IPS-20b (cell line): Measurements from ENCODE around the gene BSX.

Source experiments
- H3K27ac ChIP-seq: one replicate; pipeline ENCODE4 v1.5.1; 2013; ENCODE audit warnings: low read length
- H3K27me3 ChIP-seq: 2 replicates; pipeline ENCODE4 v1.6.1; 2013; ENCODE audit warnings: mild to moderate bottlenecking, low read length, inconsistent platforms; ENCODE audit not compliant: insufficient read depth
- H3K36me3 ChIP-seq: 2 replicates; pipeline ENCODE4 v1.6.1; 2013; ENCODE audit warnings: low read depth, mild to moderate bottlenecking, inconsistent platforms, low read length, moderate library complexity; ENCODE audit not compliant: insufficient read depth
- H3K4me1 ChIP-seq: 2 replicates; pipeline ENCODE4 v1.6.1; 2013; ENCODE audit warnings: mild to moderate bottlenecking, control low read depth, inconsistent platforms, low read length, moderate library complexity; ENCODE audit not compliant: insufficient read depth
- H3K4me3 ChIP-seq: 2 replicates; pipeline ENCODE4 v1.5.1; 2013; ENCODE audit warnings: mild to moderate bottlenecking, low read length, inconsistent platforms
- H3K9ac ChIP-seq: 2 replicates; pipeline ENCODE4 v1.6.1; 2013; ENCODE audit warnings: low read depth, mild to moderate bottlenecking, inconsistent platforms, low read length, moderate library complexity
- H3K9me3 ChIP-seq: 2 replicates; pipeline ENCODE4 v1.6.1; 2013; ENCODE audit warnings: mild to moderate bottlenecking, low read depth, low read length, inconsistent platforms; ENCODE audit not compliant: insufficient read depth

The BSX gene

GRCh38 chr11:122981388-122982264 lies at the start of gene BSX:
BSX (minus strand) TSS chr11:122981834; CDS start chr11:122981671, 163 bp downstream.
- H3K27me3 ChIP-seq: peaks cover 100% of the 10 kb centered on the region
- H3K4me3 ChIP-seq: no peak within 1 kb of the TSS
- no peaks in the 10 kb centered on the region; the same call in 1 of the 2 replicates for H3K4me1 ChIP-seq
- peaks cover 8% of the 10 kb centered on the region; the same call in 1 of the 2 replicates for H3K9me3 ChIP-seq
- H3K9ac ChIP-seq: no peak within 1 kb of the TSS
- no peak within 1 kb of the TSS for H3K27ac ChIP-seq
- no peaks in the 10 kb centered on the region for H3K36me3 ChIP-seq

GRCh38 chr11:123030517-123030916 lies 48.9 kb upstream of the BSX start:
- H3K36me3 ChIP-seq: no peaks in the 10 kb centered on the region
- no peak overlapping the region for H3K27ac ChIP-seq
- no peaks in the 10 kb centered on the region for H3K27me3 ChIP-seq
- H3K9ac ChIP-seq: no peak overlapping the region
- no peaks in the 10 kb centered on the region for H3K9me3 ChIP-seq
- peaks cover 4% of the 10 kb centered on the region; the same call in 1 of the 2 replicates for H3K4me1 ChIP-seq
- no peak overlapping the region for H3K4me3 ChIP-seq

DNA sequence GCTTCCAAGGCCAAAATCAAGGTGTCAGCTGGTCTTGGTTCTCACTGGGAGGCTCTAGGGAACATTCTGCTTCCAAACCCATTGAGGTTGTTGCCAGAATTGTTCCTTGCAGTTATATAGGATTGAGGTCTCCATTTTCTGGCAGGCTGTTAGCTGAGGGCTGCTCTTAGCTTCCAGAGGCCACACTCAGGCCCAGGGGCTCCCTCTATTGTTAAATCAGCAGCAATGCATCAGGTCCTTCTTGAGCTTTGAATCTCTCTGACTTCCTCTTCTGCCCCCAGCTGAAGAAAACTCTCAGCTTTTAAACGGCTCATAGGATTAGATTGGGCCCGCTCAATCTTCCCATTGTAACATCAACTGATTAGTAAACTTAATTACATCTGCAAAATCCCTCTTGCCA lies 39.3 kb upstream of the BSX start:
- Histone ChIP-seq H3K27me3 (no peaks in the 10 kb centered on the region), H3K9ac (no peak overlapping the region), H3K4me1 (no peaks in the 10 kb centered on the region), H3K9me3 (no peaks in the 10 kb centered on the region), H3K27ac (no peak overlapping the region), H3K4me3 (no peak overlapping the region), H3K36me3 (no peaks in the 10 kb centered on the region)

DNA sequence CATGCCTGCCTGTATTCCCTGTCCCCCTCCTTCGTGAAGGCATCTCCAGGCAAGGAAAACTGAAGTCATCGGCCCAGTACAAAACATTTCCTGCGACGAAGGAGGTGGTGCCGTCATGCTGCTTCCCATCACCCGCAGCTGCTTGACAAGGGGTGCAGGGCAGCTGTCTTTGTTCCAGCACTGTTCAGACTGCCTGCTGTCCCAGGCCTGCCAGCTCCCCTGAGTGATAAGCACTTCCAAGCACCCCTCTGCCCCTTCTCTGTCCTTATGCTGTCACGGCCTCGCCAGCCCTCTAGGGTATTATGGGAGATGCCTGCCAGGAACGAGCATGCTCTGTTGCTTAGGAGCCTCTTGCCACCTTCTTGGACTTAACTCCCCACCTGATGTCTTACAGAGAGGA lies 37.1 kb upstream of the BSX start:
- Histone ChIP-seq H3K27ac (no peak overlapping the region), H3K4me3 (no peak overlapping the region), H3K36me3 (no peaks in the 10 kb centered on the region), H3K27me3 (no peaks in the 10 kb centered on the region), H3K9ac (no peak overlapping the region), H3K9me3 (no peaks in the 10 kb centered on the region), H3K4me1 (no peaks in the 10 kb centered on the region)

DNA sequence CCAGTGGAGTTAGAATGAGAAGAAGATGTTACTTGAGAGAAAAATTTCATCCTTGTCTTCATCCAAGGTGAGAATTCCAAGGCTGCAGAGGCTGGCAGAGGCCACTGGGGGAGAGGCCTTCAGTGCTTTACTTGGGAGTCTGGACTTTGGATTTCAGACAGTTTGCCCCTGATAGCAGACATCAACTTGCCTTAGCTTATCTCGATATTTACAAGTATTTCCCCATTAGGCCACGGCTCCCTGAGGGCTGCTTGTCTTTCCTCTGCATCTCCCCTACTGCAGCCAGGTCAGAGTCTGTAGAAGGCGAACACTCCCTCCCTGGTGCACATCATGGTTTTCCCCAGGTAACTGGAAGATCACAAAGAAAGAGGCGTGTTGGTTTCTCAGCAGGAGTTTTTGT lies 29.9 kb upstream of the BSX start:
- Histone ChIP-seq H3K27me3 (no peaks in the 10 kb centered on the region), H3K9ac (no peak overlapping the region), H3K27ac (no peak overlapping the region), H3K4me3 (no peak overlapping the region), H3K4me1 (peaks cover 4% of the 10 kb centered on the region; the same call in 1 of the 2 replicates), H3K9me3 (no peaks in the 10 kb centered on the region), H3K36me3 (no peaks in the 10 kb centered on the region)

- no peaks in the 10 kb centered on the region for H3K36me3 ChIP-seq
- H3K9me3 ChIP-seq: no peaks in the 10 kb centered on the region
- H3K27me3 ChIP-seq: no peaks in the 10 kb centered on the region
- no peak overlapping the region for H3K9ac ChIP-seq
- H3K4me3 ChIP-seq: no peak overlapping the region
- H3K4me1 ChIP-seq: peaks cover 4% of the 10 kb centered on the region; the same call in 1 of the 2 replicates
- H3K27ac ChIP-seq: no peak overlapping the region
These were observed 25.4 kb upstream of the BSX start for GRCh38 chr11:123006860-123007542.

DNA sequence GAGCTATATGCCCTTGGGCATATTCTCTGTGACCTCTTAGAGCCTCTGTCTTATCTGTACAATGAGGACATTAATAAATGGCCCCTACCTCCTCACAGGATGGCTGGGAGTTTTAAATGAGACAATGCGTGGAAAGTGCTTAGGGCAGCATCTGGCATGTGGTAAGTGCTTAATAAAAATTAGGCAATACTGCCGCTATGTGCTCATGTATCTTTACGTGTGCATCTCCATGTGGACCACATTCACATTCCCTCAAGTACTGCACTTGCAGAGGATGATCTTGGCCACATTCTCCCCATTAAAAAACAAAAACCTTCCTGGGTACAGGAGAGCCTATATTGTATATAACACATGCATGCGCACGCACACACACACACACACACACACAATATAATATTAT lies 19.1 kb upstream of the BSX start:
- Histone ChIP-seq H3K9me3 (no peaks in the 10 kb centered on the region), H3K36me3 (no peaks in the 10 kb centered on the region), H3K4me3 (no peak overlapping the region), H3K27ac (no peak overlapping the region), H3K9ac (no peak overlapping the region), H3K27me3 (peaks cover 4% of the 10 kb centered on the region), H3K4me1 (peaks cover 5% of the 10 kb centered on the region)

GRCh38 chr11:122998727-122999366 lies 17.2 kb upstream of the BSX start:
- peaks cover 4% of the 10 kb centered on the region for H3K27me3 ChIP-seq
- peaks cover 5% of the 10 kb centered on the region for H3K4me1 ChIP-seq
- H3K9me3 ChIP-seq: no peaks in the 10 kb centered on the region
- H3K9ac ChIP-seq: no peak overlapping the region
- H3K27ac ChIP-seq: no peak overlapping the region
- H3K36me3 ChIP-seq: no peaks in the 10 kb centered on the region
- H3K4me3 ChIP-seq: no peak overlapping the region

DNA sequence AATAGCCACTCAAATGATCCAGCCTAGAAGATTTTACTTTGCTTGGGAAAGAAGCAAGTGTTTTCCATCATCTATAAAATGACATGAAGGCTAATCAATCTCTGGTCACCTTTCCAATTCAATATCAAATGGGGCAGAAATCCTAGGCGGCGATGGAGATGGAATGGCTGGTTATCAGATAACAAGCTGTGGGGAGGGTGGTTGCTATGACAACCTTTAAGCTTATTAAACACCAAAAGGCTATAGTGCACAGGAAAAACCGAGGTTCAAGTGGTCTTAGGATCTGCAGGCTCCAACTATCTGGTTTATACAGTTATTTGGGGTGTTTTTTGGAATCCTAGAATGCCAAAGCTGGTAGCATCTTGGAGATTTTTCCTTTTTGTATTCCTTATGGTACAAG lies 13.9 kb upstream of the BSX start:
- Histone ChIP-seq H3K27ac (no peak overlapping the region), H3K4me1 (peaks cover 5% of the 10 kb centered on the region), H3K4me3 (no peak overlapping the region), H3K9me3 (no peaks in the 10 kb centered on the region), H3K36me3 (no peaks in the 10 kb centered on the region), H3K27me3 (peaks cover 4% of the 10 kb centered on the region), H3K9ac (no peak overlapping the region)

- H3K36me3 ChIP-seq: no peaks in the 10 kb centered on the region
- H3K4me1 ChIP-seq: no peaks in the 10 kb centered on the region; the same call in 1 of the 2 replicates
- peaks cover 88% of the 10 kb centered on the region for H3K27me3 ChIP-seq
- peak overlapping the region; percentile 79 for H3K4me3 ChIP-seq
- no peak overlapping the region for H3K27ac ChIP-seq
- peaks cover 8% of the 10 kb centered on the region; the same call in 1 of the 2 replicates for H3K9me3 ChIP-seq
- H3K9ac ChIP-seq: peak overlapping the region; percentile 46; the same call in 1 of the 2 replicates
These were observed 2.8 kb upstream of the BSX start for GRCh38 chr11:122984186-122985011.
